A673 (cell line): Measurements from ENCODE around the gene DGAT2. TPM values are rescaled to one million over a fixed set of nuclear protein-coding genes. Genes with fewer than 3 reads are reported as not detected.

Experiments
- BruUV-seq: library from RNA; stranded (reverse); fragments of 400-500 nt; replicated peaks from 2 replicates; lab custom pipeline; 2021; lab: Mats Ljungman, UMichigan
- CTCF ChIA-PET: fragments of 300-600 bp; sonication (Branson Sonifier 250); formaldehyde crosslinking; loops from one replicate; lab custom pipeline; 2022; ENCODE audit warnings: antibody characterized with exemption; lab: Charles Lee
- POLR2A ChIA-PET: fragments of 300-600 bp; sonication (Branson Sonifier 250); formaldehyde crosslinking; loops from one replicate; lab custom pipeline; 2022; ENCODE audit warnings: antibody characterized with exemption; ENCODE audit not compliant: low non-redundant PET; lab: Charles Lee
- DNase-seq: peaks from one replicate; pipeline ENCODE4 v3.0.0-alpha.2; 2015; ENCODE audit warnings: low spot score
- H3K27ac ChIP-seq: fragments of 200-600 bp; sonication (generic); 2 replicates; pipeline ENCODE4 v1.5.1; 2016; ENCODE audit warnings: mixed run types, low read depth, mild to moderate bottlenecking, mixed read lengths, antibody characterized with exemption, low read length; ENCODE audit not compliant: poor library complexity, severe bottlenecking
- H3K27me3 ChIP-seq: fragments of 200-600 bp; sonication (generic); replicated peaks from 2 replicates; pipeline ENCODE4 v1.6.1; 2017; ENCODE audit warnings: mixed run types, low read depth, mild to moderate bottlenecking, mixed read lengths, antibody characterized with exemption, low read length; ENCODE audit not compliant: insufficient read depth, poor library complexity
- H3K36me3 ChIP-seq: fragments of 200-600 bp; sonication (generic); 2 replicates; pipeline ENCODE4 v1.6.1; 2016; ENCODE audit warnings: mixed run types, mild to moderate bottlenecking, mixed read lengths, antibody characterized with exemption, low read length; ENCODE audit not compliant: insufficient read depth, poor library complexity, severe bottlenecking
- H3K4me1 ChIP-seq: fragments of 200-600 bp; sonication (generic); 2 replicates; pipeline ENCODE4 v1.6.1; 2017; ENCODE audit warnings: mixed run types, mild to moderate bottlenecking, mixed read lengths, antibody characterized with exemption, low read length; ENCODE audit not compliant: insufficient read depth, poor library complexity, severe bottlenecking
- H3K4me3 ChIP-seq: fragments of 200-600 bp; sonication (generic); 2 replicates; pipeline ENCODE4 v1.5.1; 2016; ENCODE audit warnings: low read depth, mixed run types, mild to moderate bottlenecking, mixed read lengths, low read length; ENCODE audit not compliant: poor library complexity, severe bottlenecking
- H3K9me3 ChIP-seq: fragments of 200-600 bp; sonication (generic); 2 replicates; pipeline ENCODE4 v1.6.1; 2016; ENCODE audit warnings: mixed run types, low read depth, mild to moderate bottlenecking, mixed read lengths, antibody characterized with exemption, low read length; ENCODE audit not compliant: poor library complexity, severe bottlenecking
- CTCF ChIP-seq: fragments of 300-800, 200-600 bp; sonication (generic); conservative IDR thresholded peaks from 2 replicates; pipeline ENCODE4 v1.5.1; 2017; ENCODE audit warnings: low read depth, mild to moderate bottlenecking, antibody characterized with exemption, low read length, moderate library complexity, mixed read lengths
- EZH2 ChIP-seq: fragments of 200-600 bp; sonication (generic); IDR thresholded peaks from 2 replicates; pipeline ENCODE4 v1.6.1; 2017; ENCODE audit warnings: borderline replicate concordance, low read depth, mild to moderate bottlenecking, mixed read lengths, antibody characterized with exemption, low read length; ENCODE audit not compliant: poor library complexity, severe bottlenecking
- intact Hi-C: fragments of 100-400 bp; cut with micrococcal nuclease; formaldehyde crosslinking; loops from one replicate; pipeline ENCODE4 v1.10.0; 2022; ENCODE audit not compliant: unreplicated experiment
- total RNA-seq: library from RNA; stranded (reverse); gene quantifications from 2 replicates; pipeline ENCODE4 v1.2.3, GENCODE V29; 2021

Gene DGAT2
- total RNA-seq, 1 experiment from 2014 or later: 3.7 TPM

GRCh38 chr11:75790986-75791385, 22.4 kb downstream of the DGAT2 start:
- ChIA-PET CTCF (no interaction called here), POLR2A (no interaction called here)
- DNase-seq: no peak
- no peaks in the 10 kb centered on the region for H3K27me3 ChIP-seq
- H3K9me3 ChIP-seq: no peaks in the 10 kb centered on the region
- intact Hi-C loops: no loop called here
- no peaks in the 10 kb centered on the region for H3K4me1 ChIP-seq
- no peaks in the 10 kb centered on the region for H3K36me3 ChIP-seq
- H3K4me3 ChIP-seq: no peak overlapping the region
- H3K27ac ChIP-seq: no peak overlapping the region
- BruUV-seq: no TSS peak
- TF ChIP-seq EZH2: no peak
- no peak for TF ChIP-seq CTCF

DNA sequence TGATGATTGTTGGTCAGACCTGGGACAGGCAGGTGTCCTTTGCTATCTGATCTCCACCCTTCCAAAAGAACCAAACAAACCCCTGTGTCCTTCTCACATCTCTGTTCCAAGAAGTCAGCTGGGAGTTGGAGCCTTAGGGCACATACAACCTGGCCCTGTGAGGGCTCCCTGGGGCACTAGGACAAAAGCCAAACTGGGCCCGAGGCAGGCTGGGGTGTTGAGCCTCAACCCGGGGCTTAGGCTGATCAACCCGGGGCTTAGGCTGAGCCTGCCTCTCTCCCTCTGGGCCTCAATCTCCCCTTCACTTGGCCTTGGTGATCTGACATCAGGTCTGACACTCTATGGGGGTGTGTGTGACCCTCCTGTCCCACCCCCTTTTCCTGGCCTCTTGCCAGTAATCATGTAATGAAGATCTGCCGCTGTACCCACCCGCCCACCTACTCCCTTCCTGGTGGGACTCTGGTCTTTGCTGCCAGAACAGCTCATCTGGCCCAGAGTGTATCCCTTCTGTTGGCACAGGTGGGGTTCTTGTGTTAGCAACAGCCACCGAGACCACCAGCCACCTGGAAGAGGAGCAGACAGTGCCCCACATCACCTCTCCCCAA, 23.7 kb downstream of the DGAT2 start:
- intact Hi-C loops: no loop called here
- DNase-seq: no peak
- TF ChIP-seq EZH2: no peak
- TF ChIP-seq CTCF: no peak
- Histone ChIP-seq H3K27me3 (no peaks in the 10 kb centered on the region), H3K4me1 (no peaks in the 10 kb centered on the region), H3K4me3 (no peak overlapping the region), H3K9me3 (no peaks in the 10 kb centered on the region), H3K27ac (no peak overlapping the region), H3K36me3 (no peaks in the 10 kb centered on the region)
- ChIA-PET CTCF (no interaction called here), POLR2A (no interaction called here)
- BruUV-seq: no TSS peak

- ChIA-PET CTCF (no interaction called here), POLR2A (no interaction called here)
- TF ChIP-seq CTCF (no peak), EZH2 (no peak)
- Histone ChIP-seq H3K36me3 (no peaks in the 10 kb centered on the region), H3K4me1 (no peaks in the 10 kb centered on the region), H3K27ac (no peak overlapping the region), H3K4me3 (no peak overlapping the region), H3K9me3 (no peaks in the 10 kb centered on the region), H3K27me3 (no peaks in the 10 kb centered on the region)
- DNase-seq: no peak
- intact Hi-C loops: no loop called here
- no TSS peak for BruUV-seq
Measured at GRCh38 chr11:75792997-75793800, 24.6 kb downstream of the DGAT2 start.
